NCI-H2107 (cell line): Measurements from ENCODE around the gene CHRM4.

Experiments
- DNase-seq: peaks from one replicate; lab custom pipeline; 2025; lab: John Stamatoyannopoulos, UW

Gene CHRM4

GRCh38 chr11:46367244-46367915 lies 24.2 kb downstream of the CHRM4 start:
- DNase-seq: no peak

DNA sequence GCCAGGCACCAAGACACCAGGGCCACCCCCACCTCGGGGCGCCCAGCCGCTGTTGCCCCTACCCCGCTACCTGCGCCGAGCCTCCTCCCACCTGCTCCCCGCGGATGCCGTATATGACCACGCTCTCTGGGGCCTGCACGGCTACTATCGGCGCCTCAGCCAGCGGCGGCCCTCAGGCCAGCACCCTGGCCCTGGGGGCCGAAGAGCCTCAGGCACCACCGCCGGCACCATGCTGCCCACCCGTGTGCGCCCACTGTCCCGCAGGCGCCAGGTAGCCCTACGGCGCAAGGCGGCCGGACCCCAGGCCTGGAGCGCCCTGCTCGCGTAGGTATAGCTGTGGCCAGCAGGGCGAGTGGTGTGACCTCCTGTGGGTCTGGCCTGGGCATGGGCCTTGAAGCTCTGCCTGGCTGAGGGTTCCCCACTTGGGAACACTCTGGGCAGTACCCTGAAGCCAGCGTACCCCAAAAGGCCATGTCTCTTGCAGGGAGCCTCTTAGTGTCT lies 24.9 kb downstream of the CHRM4 start:
- DNase-seq: no peak

DNA sequence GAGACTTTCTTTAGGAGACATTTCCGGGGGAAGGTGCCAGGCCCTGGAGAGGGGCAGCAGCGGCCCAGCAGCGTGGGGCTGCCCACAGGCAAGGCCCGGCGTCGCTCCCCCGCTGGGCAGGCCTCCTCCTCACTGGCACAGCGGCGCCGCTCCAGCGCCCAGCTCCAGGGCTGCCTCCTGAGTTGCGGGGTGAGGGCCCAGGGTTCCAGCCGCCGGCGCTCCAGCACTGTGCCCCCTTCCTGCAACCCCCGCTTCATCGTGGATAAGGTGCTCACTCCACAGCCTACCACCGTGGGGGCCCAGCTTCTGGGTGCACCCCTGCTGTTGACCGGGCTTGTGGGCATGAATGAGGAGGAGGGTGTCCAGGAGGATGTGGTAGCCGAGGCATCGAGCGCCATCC lies 25.3 kb downstream of the CHRM4 start:
- DNase-seq: no peak

GRCh38 chr11:46364791-46365190 lies 26.8 kb downstream of the CHRM4 start:
- no peak for DNase-seq

GRCh38 chr11:46364056-46364455 lies 27.5 kb downstream of the CHRM4 start:
- no peak for DNase-seq

GRCh38 chr11:46363455-46364005 lies 28.0 kb downstream of the CHRM4 start:
- DNase-seq: no peak

GRCh38 chr11:46363031-46363407 lies 28.6 kb downstream of the CHRM4 start:
- DNase-seq: no peak

DNA sequence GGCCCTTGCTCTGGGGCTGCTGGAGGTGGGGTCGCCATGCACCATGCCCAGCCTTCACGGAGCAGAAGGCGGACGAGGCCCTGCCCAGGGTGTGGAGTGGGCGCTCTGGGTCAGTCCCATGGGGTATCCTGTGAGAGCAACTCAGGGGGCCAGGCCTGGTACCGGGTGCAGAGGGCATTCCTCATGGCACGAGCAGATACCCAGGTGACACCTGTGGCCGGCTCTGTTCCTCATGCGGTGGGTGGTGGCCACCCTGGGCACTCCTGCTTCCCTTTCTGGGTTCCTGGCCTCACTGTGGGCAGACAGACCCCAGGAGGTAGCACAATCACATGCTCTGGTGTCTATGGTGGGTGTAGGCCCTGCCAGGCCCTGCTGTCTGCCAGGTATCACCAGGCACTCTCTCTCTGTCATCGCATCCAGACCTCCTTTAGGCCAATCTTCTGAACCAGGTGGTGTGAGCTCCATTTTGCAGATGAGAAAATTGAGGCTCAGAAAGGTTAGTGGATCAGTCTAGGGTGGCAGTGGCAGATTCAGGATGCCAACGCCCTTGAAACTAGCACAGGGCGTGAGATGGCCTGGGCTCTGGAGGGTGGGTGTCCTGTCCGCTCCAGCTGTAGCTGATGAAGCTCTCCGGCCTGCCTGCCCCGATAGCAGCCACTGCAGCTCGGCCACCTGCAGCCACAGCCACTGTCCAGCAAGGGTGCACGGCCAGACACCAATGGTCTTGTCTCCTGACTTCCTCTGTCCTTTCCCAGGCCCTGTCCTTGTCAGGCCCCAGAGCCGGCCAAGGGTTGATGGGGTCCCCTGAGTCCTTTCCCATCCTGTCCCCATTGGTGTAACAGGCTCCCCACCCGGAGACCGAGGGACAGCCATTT lies 29.2 kb downstream of the CHRM4 start:
- no peak for DNase-seq

- peak; percentile 76 for DNase-seq
These were observed 30.1 kb downstream of the CHRM4 start for GRCh38 chr11:46361283-46362155.

DNA sequence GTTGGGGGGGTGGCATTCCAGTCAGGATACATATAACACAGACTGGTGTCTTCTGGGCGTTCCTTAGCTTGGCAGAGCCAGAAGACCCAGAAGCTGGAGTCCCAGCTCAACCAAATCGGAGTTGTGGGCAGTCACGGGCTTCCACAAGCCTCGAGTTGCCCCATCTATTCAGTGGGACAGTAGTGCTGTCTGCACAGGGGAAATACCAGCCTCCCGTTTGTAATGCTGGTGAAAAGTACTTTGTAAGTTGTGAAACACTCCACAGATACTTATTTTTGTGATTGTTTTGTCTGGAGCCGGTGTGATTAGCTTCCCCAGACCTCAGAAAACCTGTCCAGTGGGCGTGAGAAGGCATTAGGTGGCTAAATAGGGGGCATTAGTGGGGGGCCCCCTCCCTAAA lies 30.7 kb downstream of the CHRM4 start:
- DNase-seq: no peak

- no peak for DNase-seq
These were observed 31.6 kb downstream of the CHRM4 start for GRCh38 chr11:46359953-46360352.

- DNase-seq: peak; percentile 79
These were observed 34.1 kb downstream of the CHRM4 start for GRCh38 chr11:46357483-46357936.

DNA sequence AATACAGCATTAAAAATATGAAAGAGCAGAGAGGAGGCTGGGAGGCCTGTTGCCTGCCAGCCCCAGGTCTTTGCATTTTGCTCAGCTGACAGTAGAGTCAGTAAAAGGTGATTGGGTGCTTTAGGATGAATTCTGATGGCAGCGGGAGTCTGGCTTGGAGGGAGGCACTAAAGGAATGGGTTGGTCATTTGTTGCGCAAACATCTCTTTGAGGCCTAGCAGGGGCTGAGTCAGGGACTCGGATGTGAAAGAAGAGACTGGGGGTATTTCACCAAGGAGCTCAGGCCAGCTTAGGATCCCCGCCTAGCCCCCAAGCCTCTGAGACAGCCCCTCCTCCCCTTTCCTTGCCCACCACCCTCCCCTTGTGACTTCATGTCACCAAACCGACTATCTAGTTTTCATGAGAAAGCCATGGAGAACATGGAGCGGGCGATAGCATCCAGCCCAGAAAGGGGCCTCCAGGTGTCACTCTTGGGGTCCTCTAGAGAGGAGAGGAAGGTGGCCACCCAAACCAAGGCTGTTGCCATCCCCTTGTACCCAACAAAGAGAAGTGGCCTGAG lies 34.6 kb downstream of the CHRM4 start:
- no peak for DNase-seq

DNA sequence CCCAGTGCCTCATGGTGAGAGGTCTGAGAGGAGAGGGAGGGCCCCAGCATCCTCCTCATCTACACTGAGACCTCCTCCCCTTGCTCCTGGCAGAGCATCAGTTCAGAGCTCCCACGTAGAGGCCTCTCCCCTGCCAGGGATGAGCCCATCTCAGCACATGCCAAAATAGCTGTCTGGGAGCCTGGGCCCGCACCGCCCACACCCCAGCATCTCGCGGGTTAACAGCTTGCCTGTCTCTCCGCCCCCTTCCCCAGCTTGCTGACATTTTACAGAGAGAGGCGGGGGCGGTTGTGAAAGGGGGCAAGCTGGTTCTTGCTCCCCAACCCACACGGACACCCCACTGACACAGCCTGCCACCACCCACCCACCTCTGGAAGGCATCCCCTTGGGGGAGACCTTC lies 37.9 kb downstream of the CHRM4 start:
- no peak for DNase-seq

DNA sequence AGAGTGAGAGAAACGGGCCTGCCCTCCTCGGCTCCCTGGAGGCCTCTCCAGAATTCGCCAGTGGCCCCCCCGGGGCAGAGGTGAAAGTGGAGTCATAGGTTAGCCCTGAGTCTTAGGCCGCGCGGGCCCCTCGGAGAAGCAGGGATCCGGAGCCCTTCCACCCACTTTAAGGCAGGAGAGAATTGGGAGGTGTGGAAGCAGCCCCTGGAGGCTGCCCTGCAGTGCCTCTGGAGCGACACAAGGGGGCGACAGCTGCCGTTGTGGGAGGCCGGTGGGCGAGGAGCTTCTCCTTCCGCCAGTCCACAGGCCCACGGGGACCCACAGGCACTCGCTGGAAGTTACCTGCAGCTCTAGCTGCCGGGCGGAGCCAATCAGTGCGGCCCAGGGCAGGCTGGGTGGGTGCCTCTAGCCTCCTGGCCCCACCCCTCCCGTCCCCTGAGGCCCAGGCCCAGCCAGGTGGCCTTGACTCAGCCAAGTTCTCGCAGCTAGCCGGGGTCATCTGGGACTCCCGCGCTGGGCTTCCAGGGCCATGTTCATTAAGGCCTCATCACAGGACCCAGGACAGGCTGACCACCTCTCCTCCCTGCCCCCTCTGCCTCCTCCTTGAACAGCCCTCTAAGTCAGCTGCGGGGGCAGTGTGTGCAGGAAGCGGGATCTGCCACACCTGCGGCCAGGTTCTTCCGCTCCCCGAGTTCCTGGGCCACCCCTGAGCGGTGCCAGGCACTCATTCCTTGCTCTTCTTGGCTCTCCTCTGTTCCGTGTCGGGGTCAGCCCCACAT lies 39.3 kb downstream of the CHRM4 start:
- no peak for DNase-seq

GRCh38 chr11:46351606-46352005 lies 40.0 kb downstream of the CHRM4 start:
- no peak for DNase-seq

DNA sequence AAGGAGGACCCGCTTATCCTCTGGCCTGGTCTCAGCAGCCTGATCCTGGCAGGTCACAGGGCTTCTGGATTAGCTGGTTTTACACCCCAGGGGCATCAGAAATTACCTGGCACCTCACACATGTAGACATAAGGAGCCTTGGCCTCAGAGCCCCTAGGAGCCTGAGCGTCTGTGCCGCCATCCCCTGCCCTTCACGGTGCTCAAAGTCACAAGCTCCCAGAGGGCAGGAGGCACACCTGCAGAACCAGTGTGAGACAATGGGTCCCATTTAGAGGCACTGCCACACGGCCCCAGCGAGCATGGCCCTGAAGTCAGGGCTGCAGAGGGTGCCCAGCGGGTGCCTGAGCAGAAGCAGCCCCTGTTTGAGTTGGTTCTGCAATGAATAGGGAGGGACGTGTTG lies 40.4 kb downstream of the CHRM4 start:
- no peak for DNase-seq

GRCh38 chr11:46350695-46351094 lies 40.9 kb downstream of the CHRM4 start:
- no peak for DNase-seq

DNA sequence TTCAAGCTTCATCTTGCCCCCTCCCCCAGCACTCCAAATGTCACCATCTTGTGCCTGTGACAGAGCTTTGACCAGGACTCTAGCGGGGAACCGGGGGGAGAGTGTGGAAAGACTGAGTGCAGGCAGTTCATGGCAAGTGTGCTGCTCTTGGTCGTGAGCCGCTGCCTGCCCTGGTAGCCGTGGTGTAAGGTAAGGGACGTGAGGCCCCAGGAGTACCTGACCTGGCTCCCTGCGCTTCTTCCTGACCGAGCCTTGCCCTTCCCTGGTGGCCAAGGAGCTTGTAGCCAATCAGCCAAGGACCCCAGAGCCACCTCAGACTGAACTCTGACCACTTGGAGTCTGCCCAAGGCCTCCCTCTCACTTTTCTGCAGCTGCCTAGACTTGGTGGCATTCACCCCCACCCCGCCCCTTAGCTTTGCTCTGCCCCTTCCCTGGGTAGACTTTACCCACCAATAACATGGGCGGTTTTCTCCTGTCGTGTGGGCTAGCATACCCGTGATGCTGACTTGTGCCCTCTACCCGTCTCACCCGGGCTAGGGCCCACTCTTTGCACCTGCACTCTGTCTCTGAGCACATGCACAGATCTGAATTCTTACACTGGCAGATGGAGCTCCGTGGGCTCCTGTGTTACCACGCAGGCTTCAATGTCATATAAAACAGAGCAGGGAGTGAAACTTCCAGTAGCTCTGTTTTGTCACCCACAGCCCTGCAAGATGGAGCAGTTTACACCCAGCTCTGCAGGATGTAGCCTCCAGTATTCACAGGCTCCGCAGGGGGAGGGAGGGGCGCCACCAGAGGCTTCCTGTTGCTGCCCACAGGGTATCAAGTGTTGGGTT lies 42.8 kb downstream of the CHRM4 start:
- DNase-seq: no peak
